A549 (cell line): ENCODE measurements around the gene ZNF618. TPM values are rescaled to one million over a fixed set of nuclear protein-coding genes. Genes with fewer than 3 reads are reported as not detected.

Experiments used
- ATAC-seq, 2 experiments: fragments of 200-7000 bp in 1 of 2; fragments of >200 bp in 1 of 2; cut with Nextera tagmentation in 1 of 2; cut with Tn5 transposase in 1 of 2; 3 replicates each; pipeline versions ENCODE4 v1.8.0 to v1.9.1; 2018 to 2020; ENCODE audit warnings: mild to moderate bottlenecking in 1 of 2, moderate library complexity in 1 of 2
- CTCF ChIA-PET: fragments of 300-600 bp; sonication (Branson Sonifier 250); formaldehyde crosslinking; extraction: SDS; loops from one replicate; lab custom pipeline; 2021; ENCODE audit warnings: antibody characterized with exemption, inconsistent platforms; lab: Yijun Ruan, JAX
- POLR2A ChIA-PET: fragments of 350-600 bp; formaldehyde crosslinking; extraction: SDS; loops from one replicate; lab custom pipeline; 2021; ENCODE audit warnings: antibody characterized with exemption, inconsistent platforms; lab: Yijun Ruan, JAX
- DNase-seq, 2 experiments: peaks; one replicate each; pipeline versions ENCODE4 v3.0.0 to v3.0.0-alpha.2; 2011 to 2016; ENCODE audit warnings: low read depth in 1 of 2, low spot score in 1 of 2
- FAIRE-seq: peaks from 2 replicates; lab custom pipeline; 2011; peaks lifted over from hg19 to GRCh38; lab: Jason Lieb, UNC
- H3K27ac ChIP-seq, 2 experiments: fragments of >200 bp; sonication (Bioruptor Twin); formaldehyde crosslinking; 3 replicates each; pipeline ENCODE4 v1.5.1; 2016 to 2017
- H3K4me1 ChIP-seq: fragments of >200 bp; sonication (Bioruptor Twin); formaldehyde crosslinking; 3 replicates; pipeline ENCODE4 v1.6.1; 2016
- H3K4me2 ChIP-seq: fragments of >200 bp; sonication (Bioruptor Twin); formaldehyde crosslinking; 3 replicates; pipeline ENCODE4 v1.6.1; 2016
- H3K4me3 ChIP-seq: fragments of >200 bp; sonication (Bioruptor Twin); formaldehyde crosslinking; 3 replicates; pipeline ENCODE4 v1.5.1; 2016
- H3K9me3 ChIP-seq: fragments of >200 bp; sonication (Bioruptor Twin); formaldehyde crosslinking; 3 replicates; pipeline ENCODE4 v1.6.1; 2016
- CBX2 ChIP-seq: fragments of 200-600 bp; sonication (generic); IDR thresholded peaks from 2 replicates; pipeline ENCODE4 v1.6.1; 2016; ENCODE audit warnings: low read depth, mild to moderate bottlenecking, borderline replicate concordance
- CBX8 ChIP-seq: fragments of 200-600 bp; sonication (generic); IDR thresholded peaks from 2 replicates; pipeline ENCODE4 v1.6.1; 2016
- CEBPB ChIP-seq, 2 experiments: fragments of >200 bp in 1 of 2; sonication (Bioruptor Twin) in 1 of 2; formaldehyde crosslinking in 1 of 2; IDR thresholded peaks; 2 replicates each; pipeline ENCODE4 v1.6.1; 2012 to 2016
- CHD2 ChIP-seq: fragments of 150-350 bp; IDR thresholded peaks from 2 replicates; pipeline ENCODE4 v1.6.1; 2014; ENCODE audit warnings: low read length; ENCODE audit not compliant: partially characterized antibody
- CHD4 ChIP-seq: fragments of 200-600 bp; sonication (generic); IDR thresholded peaks from 2 replicates; pipeline ENCODE4 v1.6.1; 2016; ENCODE audit warnings: antibody characterized with exemption, mild to moderate bottlenecking, borderline replicate concordance
- E2F6 ChIP-seq: IDR thresholded peaks from 2 replicates; pipeline ENCODE4 v1.6.1; 2012; ENCODE audit warnings: low read depth, borderline replicate concordance
- EHF ChIP-seq: fragments of 250-450 bp; sonication (Bioruptor Pico); IDR thresholded peaks from 2 replicates; pipeline ENCODE4 v1.5.0; 2020; ENCODE audit warnings: mild to moderate bottlenecking
- EP300 ChIP-seq, 2 experiments: fragments of >200 bp; sonication (Bioruptor Twin); formaldehyde crosslinking; IDR thresholded peaks; 2 replicates in 1 of 2; 3 replicates in 1 of 2; pipeline ENCODE4 v1.6.1; 2016 to 2017
- FOSB ChIP-seq: fragments of 250-450 bp; sonication (Bioruptor Pico); IDR thresholded peaks from 2 replicates; pipeline ENCODE4 v1.5.0; 2020; ENCODE audit warnings: mild to moderate bottlenecking, moderate library complexity
- FOXS1 ChIP-seq: fragments of 250-450 bp; sonication (Bioruptor Pico); IDR thresholded peaks from 2 replicates; pipeline ENCODE4 v1.5.0; 2020; ENCODE audit warnings: mild to moderate bottlenecking, moderate library complexity
- HDAC2 ChIP-seq: fragments of 200-600 bp; sonication (generic); IDR thresholded peaks from 2 replicates; pipeline ENCODE4 v1.6.1; 2016
- HEYL ChIP-seq: fragments of 250-450 bp; sonication (Bioruptor Pico); IDR thresholded peaks from 2 replicates; pipeline ENCODE4 v1.8.0; 2021; ENCODE audit warnings: mild to moderate bottlenecking, moderate library complexity
- HOXB13 ChIP-seq: fragments of 250-450 bp; sonication (Bioruptor Pico); IDR thresholded peaks from 2 replicates; pipeline ENCODE4 v1.5.0; 2020; ENCODE audit warnings: low read depth, mild to moderate bottlenecking, moderate library complexity
- HOXB5 ChIP-seq: fragments of 250-450 bp; sonication (Bioruptor Pico); IDR thresholded peaks from 2 replicates; pipeline ENCODE4 v1.5.0; 2020; ENCODE audit warnings: mild to moderate bottlenecking, moderate library complexity
- KDM1A ChIP-seq: fragments of 200-600 bp; sonication (generic); IDR thresholded peaks from 2 replicates; pipeline ENCODE4 v1.6.1; 2016; ENCODE audit warnings: low read depth, mild to moderate bottlenecking
- KDM5A ChIP-seq: fragments of 200-600 bp; sonication (generic); IDR thresholded peaks from 2 replicates; pipeline ENCODE4 v1.6.1; 2016; ENCODE audit warnings: antibody characterized with exemption, mild to moderate bottlenecking
- MAX ChIP-seq: IDR thresholded peaks from 2 replicates; pipeline ENCODE4 v1.6.1; 2012
- MAZ ChIP-seq: fragments of 150-350 bp; IDR thresholded peaks from 2 replicates; pipeline ENCODE4 v1.6.1; 2014; ENCODE audit warnings: antibody characterized with exemption, low read depth, low read length, borderline replicate concordance
- MYC ChIP-seq: IDR thresholded peaks from 2 replicates; pipeline ENCODE4 v1.6.1; 2012; ENCODE audit warnings: mild to moderate bottlenecking, inconsistent platforms, low read length, improper control_type of control experiment, borderline replicate concordance
- NFE2L2 ChIP-seq: fragments of 150-350 bp; conservative IDR thresholded peaks from 2 replicates; pipeline ENCODE4 v1.6.1; 2014; ENCODE audit warnings: low read length
- NPAS2 ChIP-seq: fragments of 250-450 bp; sonication (Bioruptor Pico); IDR thresholded peaks from 2 replicates; pipeline ENCODE4 v1.8.0; 2022; ENCODE audit warnings: mild to moderate bottlenecking, moderate library complexity, borderline replicate concordance
- NR3C1 ChIP-seq: fragments of >200 bp; sonication (Bioruptor Twin); formaldehyde crosslinking; IDR thresholded peaks from 3 replicates; pipeline ENCODE4 v1.6.1; 2017
- POLR2A ChIP-seq: IDR thresholded peaks from 2 replicates; pipeline ENCODE4 v1.6.1; 2012; ENCODE audit warnings: mild to moderate bottlenecking, low read length
- RAD21 ChIP-seq, 2 experiments: fragments of >200 bp in 1 of 2; sonication (Bioruptor Twin) in 1 of 2; formaldehyde crosslinking in 1 of 2; IDR thresholded peaks in 1 of 2; conservative IDR thresholded peaks in 1 of 2; 2 replicates in 1 of 2; 3 replicates in 1 of 2; pipeline ENCODE4 v1.6.1; 2012 to 2018; ENCODE audit warnings: inconsistent platforms in 1 of 2
- RCOR1 ChIP-seq: fragments of 150-350 bp; IDR thresholded peaks from 2 replicates; pipeline ENCODE4 v1.6.1; 2014; ENCODE audit warnings: antibody characterized with exemption, low read length, low read depth
- RNF2 ChIP-seq: fragments of 200-600 bp; sonication (generic); IDR thresholded peaks from 2 replicates; pipeline ENCODE4 v1.6.1; 2016; ENCODE audit warnings: low read depth, mild to moderate bottlenecking, antibody characterized with exemption, moderate library complexity, borderline replicate concordance
- SMC3 ChIP-seq: fragments of >200 bp; sonication (Bioruptor Twin); formaldehyde crosslinking; IDR thresholded peaks from 3 replicates; pipeline ENCODE4 v1.6.1; 2018; ENCODE audit warnings: inconsistent platforms
- TP53 ChIP-seq: fragments of 250-450 bp; sonication (Bioruptor Pico); IDR thresholded peaks from 2 replicates; pipeline ENCODE4 v1.5.0; 2021; ENCODE audit warnings: mild to moderate bottlenecking, moderate library complexity
- ZFP36 ChIP-seq: fragments of 450-650 bp; IDR thresholded peaks from 2 replicates; pipeline ENCODE4 v1.6.1; 2014; ENCODE audit warnings: borderline replicate concordance; ENCODE audit not compliant: partially characterized antibody
- WGBS: methylation state at CpG from one replicate; pipeline ENCODE4 v1.1.6; 2017; ENCODE audit errors: missing lambda C conversion rate; 5-methylcytosine and 5-hydroxymethylcytosine counted together
- polyA plus RNA-seq, 4 experiments: library from polyadenylated mRNA; depleted of rRNA in 3 of 4; stranded (reverse); fragments of >200 nt; fragmentation: RNase III in 1 of 4; extraction: RNeasy Plus Mini Kit Qiagen cat#74134 plus additional on column Dnase treatment in 1 of 4; gene quantifications; 2 replicates in 3 of 4; 3 replicates in 1 of 4; pipeline ENCODE4 v1.2.3, GENCODE V29; 2011 to 2017
- TF ChIP-seq, protein P1 (sequence below): fragments of >200 bp; sonication (Bioruptor Twin); formaldehyde crosslinking; IDR thresholded peaks from 2 replicates; pipeline ENCODE4 v1.6.1; 2016
- TF ChIP-seq, protein P2 (sequence below): fragments of >200 bp; sonication (Bioruptor Twin); formaldehyde crosslinking; IDR thresholded peaks from 3 replicates; pipeline ENCODE4 v1.5.1; 2016
- TF ChIP-seq, protein P3 (sequence below): fragments of 450-650 bp; IDR thresholded peaks from 2 replicates; pipeline ENCODE4 v1.6.1; 2014; ENCODE audit warnings: antibody characterized with exemption

Gene ZNF618
- polyA plus RNA-seq, 2 of the 4 experiments (the other 2 are of a cell fraction), result 9.0 to 10.0 TPM

- FAIRE-seq (no peak), ATAC-seq (no peak), DNase-seq (no peak)
- 90% methylated on average over 4 of the region's 4 CpGs for WGBS
- peaks cover 19% of the 10 kb centered on the region for H3K9me3 ChIP-seq
- no peak overlapping the region for H3K4me3 ChIP-seq
- no peak overlapping the region for H3K4me2 ChIP-seq
- ChIA-PET POLR2A (no interaction called here), CTCF (no interaction called here)
- TF ChIP-seq NR3C1, result no peak
- no peak for TF ChIP-seq HDAC2
- TF ChIP-seq CHD4, result no peak
- TF ChIP-seq EP300 (IDR thresholded peaks at IDR 0.05), result no peak
- TF ChIP-seq KDM5A, result no peak
- TF ChIP-seq MYC, result no peak
- no peak for TF ChIP-seq HOXB5 (CRISPR knock-in tag)
- no peak for TF ChIP-seq TP53 (CRISPR knock-in tag)
- TF ChIP-seq CBX2, result no peak
- no peak for TF ChIP-seq NPAS2
- TF ChIP-seq CHD2, result no peak
- no peak for TF ChIP-seq KDM1A
- TF ChIP-seq RNF2, result no peak
- TF ChIP-seq, protein P1, sequence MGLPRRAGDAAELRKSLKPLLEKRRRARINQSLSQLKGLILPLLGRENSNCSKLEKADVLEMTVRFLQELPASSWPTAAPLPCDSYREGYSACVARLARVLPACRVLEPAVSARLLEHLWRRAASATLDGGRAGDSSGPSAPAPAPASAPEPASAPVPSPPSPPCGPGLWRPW, result no peak
- H3K4me1 ChIP-seq, result no peaks in the 10 kb centered on the region
- H3K27ac ChIP-seq, result no peak overlapping the region
These were observed 55.7 kb downstream of the ZNF618 start for GRCh38 chr9:113931777-113932176.

DNA sequence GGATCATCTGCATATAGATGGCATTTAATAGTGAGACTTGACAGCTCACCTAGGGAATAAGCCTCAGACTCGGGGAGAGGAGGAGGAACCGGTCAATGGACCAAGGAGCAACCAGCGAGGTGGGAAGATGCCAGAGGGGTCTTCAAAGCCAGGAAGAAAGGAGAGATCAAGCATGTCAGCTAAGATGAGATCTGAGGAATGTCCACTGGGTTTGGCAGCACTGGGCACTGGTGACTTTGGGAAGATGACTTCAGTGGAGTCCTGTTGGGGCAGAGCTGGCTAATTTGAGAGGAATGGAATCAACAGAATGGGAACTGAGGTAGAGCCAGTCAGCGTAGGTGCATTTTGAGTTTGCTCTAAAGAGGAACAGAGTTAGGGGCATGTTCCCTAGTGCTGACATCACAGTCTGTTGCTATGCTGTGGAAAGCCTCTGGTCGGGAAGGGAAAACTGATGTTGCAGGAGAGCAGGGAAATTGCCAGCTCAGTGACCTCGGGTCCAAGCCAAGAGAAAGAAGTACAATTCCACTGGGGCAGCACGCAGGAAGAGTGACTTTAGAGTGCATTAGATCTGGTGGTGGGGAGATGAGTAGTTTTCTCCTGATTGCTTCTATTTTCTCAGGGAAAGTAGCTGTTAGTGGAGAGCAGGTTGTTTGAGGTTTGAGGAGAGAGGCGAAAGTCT, 56.9 kb downstream of the ZNF618 start:
- Histone ChIP-seq H3K4me1 (no peaks in the 10 kb centered on the region), H3K4me2 (no peak overlapping the region), H3K4me3 (no peak overlapping the region), H3K9me3 (peaks cover 14% of the 10 kb centered on the region), H3K27ac (no peak overlapping the region)
- no peak for DNase-seq
- TF ChIP-seq RCOR1, result no peak
- no peak for TF ChIP-seq SMC3
- TF ChIP-seq, protein P2, sequence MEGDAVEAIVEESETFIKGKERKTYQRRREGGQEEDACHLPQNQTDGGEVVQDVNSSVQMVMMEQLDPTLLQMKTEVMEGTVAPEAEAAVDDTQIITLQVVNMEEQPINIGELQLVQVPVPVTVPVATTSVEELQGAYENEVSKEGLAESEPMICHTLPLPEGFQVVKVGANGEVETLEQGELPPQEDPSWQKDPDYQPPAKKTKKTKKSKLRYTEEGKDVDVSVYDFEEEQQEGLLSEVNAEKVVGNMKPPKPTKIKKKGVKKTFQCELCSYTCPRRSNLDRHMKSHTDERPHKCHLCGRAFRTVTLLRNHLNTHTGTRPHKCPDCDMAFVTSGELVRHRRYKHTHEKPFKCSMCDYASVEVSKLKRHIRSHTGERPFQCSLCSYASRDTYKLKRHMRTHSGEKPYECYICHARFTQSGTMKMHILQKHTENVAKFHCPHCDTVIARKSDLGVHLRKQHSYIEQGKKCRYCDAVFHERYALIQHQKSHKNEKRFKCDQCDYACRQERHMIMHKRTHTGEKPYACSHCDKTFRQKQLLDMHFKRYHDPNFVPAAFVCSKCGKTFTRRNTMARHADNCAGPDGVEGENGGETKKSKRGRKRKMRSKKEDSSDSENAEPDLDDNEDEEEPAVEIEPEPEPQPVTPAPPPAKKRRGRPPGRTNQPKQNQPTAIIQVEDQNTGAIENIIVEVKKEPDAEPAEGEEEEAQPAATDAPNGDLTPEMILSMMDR, result no peak
- no peak for TF ChIP-seq CBX8
- no peak for TF ChIP-seq KDM5A
- no peak for TF ChIP-seq RAD21 (conservative IDR thresholded peaks at IDR 0.05 in 1 of 2, IDR thresholded peaks at IDR 0.05 in 1 of 2)
- no peak for TF ChIP-seq CHD4
- no peak for TF ChIP-seq NFE2L2
- TF ChIP-seq, protein P3, sequence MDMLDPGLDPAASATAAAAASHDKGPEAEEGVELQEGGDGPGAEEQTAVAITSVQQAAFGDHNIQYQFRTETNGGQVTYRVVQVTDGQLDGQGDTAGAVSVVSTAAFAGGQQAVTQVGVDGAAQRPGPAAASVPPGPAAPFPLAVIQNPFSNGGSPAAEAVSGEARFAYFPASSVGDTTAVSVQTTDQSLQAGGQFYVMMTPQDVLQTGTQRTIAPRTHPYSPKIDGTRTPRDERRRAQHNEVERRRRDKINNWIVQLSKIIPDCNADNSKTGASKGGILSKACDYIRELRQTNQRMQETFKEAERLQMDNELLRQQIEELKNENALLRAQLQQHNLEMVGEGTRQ, result no peak
- no peak for FAIRE-seq
- no peak for ATAC-seq
- WGBS, result 92% methylated on average over 8 of the region's 8 CpGs
- ChIA-PET POLR2A (no interaction called here), CTCF (interaction anchor here (0.7 to 1.6 kb wide), 2 partner anchors 9 to 14 kb away, joined by 3 to 4 read pairs; no protein-coding TSS in a partner anchor)

DNA sequence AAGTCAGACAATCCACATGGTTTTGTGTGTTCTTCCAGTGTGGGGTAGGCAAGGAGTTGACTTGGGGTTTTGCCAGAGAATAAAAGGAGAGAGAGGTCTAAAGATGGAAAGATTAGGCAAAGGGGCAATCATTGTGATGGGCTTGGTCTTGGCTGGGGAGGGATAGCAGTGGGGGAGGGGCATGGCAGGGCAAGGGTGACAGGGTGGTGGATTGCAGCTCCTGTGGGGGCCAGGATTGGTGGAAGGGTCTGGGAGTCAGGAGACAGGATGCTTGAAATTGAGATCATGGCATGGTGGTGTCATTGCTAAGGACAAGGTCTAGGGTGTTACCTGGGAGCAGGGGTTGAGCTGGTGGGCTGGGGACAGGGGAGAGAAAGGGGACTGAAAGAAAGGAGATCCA, 57.6 kb downstream of the ZNF618 start:
- ChIA-PET CTCF (interaction anchor here (0.7 to 1.6 kb wide), 2 partner anchors 8 to 14 kb away, joined by 3 to 4 read pairs; no protein-coding TSS in a partner anchor), POLR2A (no interaction called here)
- no peak overlapping the region for H3K4me3 ChIP-seq
- no peaks in the 10 kb centered on the region for H3K4me1 ChIP-seq
- no peak overlapping the region for H3K27ac ChIP-seq
- no peak for TF ChIP-seq FOSB
- no peak for TF ChIP-seq HOXB13 (CRISPR knock-in tag)
- no peak for TF ChIP-seq HEYL (CRISPR knock-in tag)
- no peak for TF ChIP-seq CEBPB (IDR thresholded peaks at IDR 0.05)
- TF ChIP-seq MAZ, result no peak
- TF ChIP-seq, protein P1, result no peak
- TF ChIP-seq CHD2, result no peak
- TF ChIP-seq ZFP36, result no peak
- no peak for TF ChIP-seq POLR2A
- no peak for TF ChIP-seq MYC
- no peak for TF ChIP-seq SMC3
- no peak for TF ChIP-seq FOXS1 (CRISPR knock-in tag)
- no peak for TF ChIP-seq MAX
- TF ChIP-seq E2F6, result no peak
- TF ChIP-seq EHF (CRISPR knock-in tag), result no peak
- TF ChIP-seq CHD4, result no peak
- no peak for TF ChIP-seq TP53 (CRISPR knock-in tag)
- no peak overlapping the region for H3K4me2 ChIP-seq
- DNase-seq (no peak), ATAC-seq (no peak), FAIRE-seq (no peak)
- H3K9me3 ChIP-seq, result peaks cover 8% of the 10 kb centered on the region; the same call in 2 of the 3 replicates
